Measurements from ENCODE around the gene CDH26. TPM values are rescaled to one million over a fixed set of nuclear protein-coding genes. Genes with fewer than 3 reads are reported as not detected.

The CDH26 gene
- total and polyA plus RNA-seq, 2 experiments from 2014 or later: 2.0 TPM

DNA sequence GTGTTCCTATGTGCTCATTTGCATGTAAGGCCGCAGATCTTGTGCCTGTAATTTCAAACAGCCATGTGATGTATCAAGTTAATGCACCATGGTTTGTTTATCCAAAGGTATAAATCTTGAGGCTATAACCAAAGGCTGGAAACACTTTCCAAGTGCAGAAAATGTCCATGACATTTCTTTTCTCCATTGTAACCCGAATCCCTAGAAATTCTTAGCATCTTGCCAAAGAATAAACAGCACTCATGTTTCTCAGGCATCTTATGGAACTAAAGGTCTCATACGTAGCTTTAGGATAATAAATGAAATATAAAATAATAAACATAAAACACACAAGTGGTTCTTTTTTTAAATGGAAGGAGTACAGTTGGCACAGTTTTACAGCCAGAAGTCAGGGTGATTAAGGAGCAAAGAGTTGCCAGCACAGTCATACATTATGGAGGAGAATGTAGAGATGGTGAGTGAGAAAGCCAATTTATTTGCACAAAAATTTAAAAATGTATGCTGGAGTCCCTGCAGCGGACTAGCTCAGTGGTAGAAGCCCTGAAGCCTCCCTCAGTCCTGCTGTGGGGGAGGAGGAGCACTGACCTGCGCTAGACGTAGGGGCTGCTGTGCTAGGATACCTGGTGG, 18.0 kb downstream of the CDH26 start:
- Mint-ChIP-seq H3K27ac (no peak overlapping the region), H3K9me3 (no peaks in the 10 kb centered on the region), H3K4me1 (no peaks in the 10 kb centered on the region), H3K4me3 (no peak overlapping the region), H3K36me3 (ENCODE audit: low read depth) (no peaks in the 10 kb centered on the region), H3K27me3 (ENCODE audit: insufficient read depth, low read depth, poor library complexity) (peaks cover 1% of the 10 kb centered on the region)
- H3K27me3 ChIP-seq (ENCODE audit: insufficient read depth): no peaks in the 10 kb centered on the region
- no peaks in the 10 kb centered on the region for H3K9me2 ChIP-seq (ENCODE audit: insufficient read depth)
- H2AFZ ChIP-seq: no peak overlapping the region
- H3K4me3 ChIP-seq: no peak overlapping the region
- no peak overlapping the region for H3K27ac ChIP-seq (ENCODE audit: low read depth)
- no peaks in the 10 kb centered on the region for H3F3A ChIP-seq (replicated peaks; ENCODE audit: low read depth)
- no peaks in the 10 kb centered on the region for H3K79me2 ChIP-seq (replicated peaks; ENCODE audit: insufficient read depth)
- H4K20me1 ChIP-seq (replicated peaks; ENCODE audit: insufficient read depth): no peaks in the 10 kb centered on the region
- no peak for ATAC-seq
- no peak for DNase-seq (ENCODE audit: low spot score)
- no peaks in the 10 kb centered on the region for H3K4me1 ChIP-seq (ENCODE audit: insufficient read depth)
- TF ChIP-seq EZH2phosphoT487 (IDR thresholded peaks at IDR 0.05; ENCODE audit: unreplicated experiment) (no peak), EZH2 (IDR thresholded peaks at IDR 0.05; ENCODE audit: low read depth, unreplicated experiment) (no peak), POLR2AphosphoS5 (IDR thresholded peaks at IDR 0.05; ENCODE audit: low read depth) (no peak), ZNF331 (CRISPR knock-in tag; IDR thresholded peaks at IDR 0.05; ENCODE audit: low read depth) (no peak), CREB1 (CRISPR knock-in tag; IDR thresholded peaks at IDR 0.05; ENCODE audit: low read depth) (no peak), STAT1 (IDR thresholded peaks at IDR 0.05; ENCODE audit: unreplicated experiment) (no peak), JUNB (IDR thresholded peaks at IDR 0.05; ENCODE audit: unreplicated experiment) (no peak), ZNF114 (CRISPR knock-in tag; IDR thresholded peaks at IDR 0.05) (no peak), NANOG (IDR thresholded peaks at IDR 0.05; ENCODE audit: borderline replicate concordance) (no peak)
- TF ChIP-seq, protein P1, sequence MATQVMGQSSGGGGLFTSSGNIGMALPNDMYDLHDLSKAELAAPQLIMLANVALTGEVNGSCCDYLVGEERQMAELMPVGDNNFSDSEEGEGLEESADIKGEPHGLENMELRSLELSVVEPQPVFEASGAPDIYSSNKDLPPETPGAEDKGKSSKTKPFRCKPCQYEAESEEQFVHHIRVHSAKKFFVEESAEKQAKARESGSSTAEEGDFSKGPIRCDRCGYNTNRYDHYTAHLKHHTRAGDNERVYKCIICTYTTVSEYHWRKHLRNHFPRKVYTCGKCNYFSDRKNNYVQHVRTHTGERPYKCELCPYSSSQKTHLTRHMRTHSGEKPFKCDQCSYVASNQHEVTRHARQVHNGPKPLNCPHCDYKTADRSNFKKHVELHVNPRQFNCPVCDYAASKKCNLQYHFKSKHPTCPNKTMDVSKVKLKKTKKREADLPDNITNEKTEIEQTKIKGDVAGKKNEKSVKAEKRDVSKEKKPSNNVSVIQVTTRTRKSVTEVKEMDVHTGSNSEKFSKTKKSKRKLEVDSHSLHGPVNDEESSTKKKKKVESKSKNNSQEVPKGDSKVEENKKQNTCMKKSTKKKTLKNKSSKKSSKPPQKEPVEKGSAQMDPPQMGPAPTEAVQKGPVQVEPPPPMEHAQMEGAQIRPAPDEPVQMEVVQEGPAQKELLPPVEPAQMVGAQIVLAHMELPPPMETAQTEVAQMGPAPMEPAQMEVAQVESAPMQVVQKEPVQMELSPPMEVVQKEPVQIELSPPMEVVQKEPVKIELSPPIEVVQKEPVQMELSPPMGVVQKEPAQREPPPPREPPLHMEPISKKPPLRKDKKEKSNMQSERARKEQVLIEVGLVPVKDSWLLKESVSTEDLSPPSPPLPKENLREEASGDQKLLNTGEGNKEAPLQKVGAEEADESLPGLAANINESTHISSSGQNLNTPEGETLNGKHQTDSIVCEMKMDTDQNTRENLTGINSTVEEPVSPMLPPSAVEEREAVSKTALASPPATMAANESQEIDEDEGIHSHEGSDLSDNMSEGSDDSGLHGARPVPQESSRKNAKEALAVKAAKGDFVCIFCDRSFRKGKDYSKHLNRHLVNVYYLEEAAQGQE (IDR thresholded peaks at IDR 0.05; ENCODE audit: unreplicated experiment): no peak
- TF ChIP-seq, protein P2, sequence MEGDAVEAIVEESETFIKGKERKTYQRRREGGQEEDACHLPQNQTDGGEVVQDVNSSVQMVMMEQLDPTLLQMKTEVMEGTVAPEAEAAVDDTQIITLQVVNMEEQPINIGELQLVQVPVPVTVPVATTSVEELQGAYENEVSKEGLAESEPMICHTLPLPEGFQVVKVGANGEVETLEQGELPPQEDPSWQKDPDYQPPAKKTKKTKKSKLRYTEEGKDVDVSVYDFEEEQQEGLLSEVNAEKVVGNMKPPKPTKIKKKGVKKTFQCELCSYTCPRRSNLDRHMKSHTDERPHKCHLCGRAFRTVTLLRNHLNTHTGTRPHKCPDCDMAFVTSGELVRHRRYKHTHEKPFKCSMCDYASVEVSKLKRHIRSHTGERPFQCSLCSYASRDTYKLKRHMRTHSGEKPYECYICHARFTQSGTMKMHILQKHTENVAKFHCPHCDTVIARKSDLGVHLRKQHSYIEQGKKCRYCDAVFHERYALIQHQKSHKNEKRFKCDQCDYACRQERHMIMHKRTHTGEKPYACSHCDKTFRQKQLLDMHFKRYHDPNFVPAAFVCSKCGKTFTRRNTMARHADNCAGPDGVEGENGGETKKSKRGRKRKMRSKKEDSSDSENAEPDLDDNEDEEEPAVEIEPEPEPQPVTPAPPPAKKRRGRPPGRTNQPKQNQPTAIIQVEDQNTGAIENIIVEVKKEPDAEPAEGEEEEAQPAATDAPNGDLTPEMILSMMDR (conservative IDR thresholded peaks at IDR 0.05; ENCODE audit: low read depth in 2 of 2): no peak
- TF ChIP-seq, protein P3, sequence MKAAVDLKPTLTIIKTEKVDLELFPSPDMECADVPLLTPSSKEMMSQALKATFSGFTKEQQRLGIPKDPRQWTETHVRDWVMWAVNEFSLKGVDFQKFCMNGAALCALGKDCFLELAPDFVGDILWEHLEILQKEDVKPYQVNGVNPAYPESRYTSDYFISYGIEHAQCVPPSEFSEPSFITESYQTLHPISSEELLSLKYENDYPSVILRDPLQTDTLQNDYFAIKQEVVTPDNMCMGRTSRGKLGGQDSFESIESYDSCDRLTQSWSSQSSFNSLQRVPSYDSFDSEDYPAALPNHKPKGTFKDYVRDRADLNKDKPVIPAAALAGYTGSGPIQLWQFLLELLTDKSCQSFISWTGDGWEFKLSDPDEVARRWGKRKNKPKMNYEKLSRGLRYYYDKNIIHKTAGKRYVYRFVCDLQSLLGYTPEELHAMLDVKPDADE (IDR thresholded peaks at IDR 0.05): no peak
- TF ChIP-seq, protein P4, sequence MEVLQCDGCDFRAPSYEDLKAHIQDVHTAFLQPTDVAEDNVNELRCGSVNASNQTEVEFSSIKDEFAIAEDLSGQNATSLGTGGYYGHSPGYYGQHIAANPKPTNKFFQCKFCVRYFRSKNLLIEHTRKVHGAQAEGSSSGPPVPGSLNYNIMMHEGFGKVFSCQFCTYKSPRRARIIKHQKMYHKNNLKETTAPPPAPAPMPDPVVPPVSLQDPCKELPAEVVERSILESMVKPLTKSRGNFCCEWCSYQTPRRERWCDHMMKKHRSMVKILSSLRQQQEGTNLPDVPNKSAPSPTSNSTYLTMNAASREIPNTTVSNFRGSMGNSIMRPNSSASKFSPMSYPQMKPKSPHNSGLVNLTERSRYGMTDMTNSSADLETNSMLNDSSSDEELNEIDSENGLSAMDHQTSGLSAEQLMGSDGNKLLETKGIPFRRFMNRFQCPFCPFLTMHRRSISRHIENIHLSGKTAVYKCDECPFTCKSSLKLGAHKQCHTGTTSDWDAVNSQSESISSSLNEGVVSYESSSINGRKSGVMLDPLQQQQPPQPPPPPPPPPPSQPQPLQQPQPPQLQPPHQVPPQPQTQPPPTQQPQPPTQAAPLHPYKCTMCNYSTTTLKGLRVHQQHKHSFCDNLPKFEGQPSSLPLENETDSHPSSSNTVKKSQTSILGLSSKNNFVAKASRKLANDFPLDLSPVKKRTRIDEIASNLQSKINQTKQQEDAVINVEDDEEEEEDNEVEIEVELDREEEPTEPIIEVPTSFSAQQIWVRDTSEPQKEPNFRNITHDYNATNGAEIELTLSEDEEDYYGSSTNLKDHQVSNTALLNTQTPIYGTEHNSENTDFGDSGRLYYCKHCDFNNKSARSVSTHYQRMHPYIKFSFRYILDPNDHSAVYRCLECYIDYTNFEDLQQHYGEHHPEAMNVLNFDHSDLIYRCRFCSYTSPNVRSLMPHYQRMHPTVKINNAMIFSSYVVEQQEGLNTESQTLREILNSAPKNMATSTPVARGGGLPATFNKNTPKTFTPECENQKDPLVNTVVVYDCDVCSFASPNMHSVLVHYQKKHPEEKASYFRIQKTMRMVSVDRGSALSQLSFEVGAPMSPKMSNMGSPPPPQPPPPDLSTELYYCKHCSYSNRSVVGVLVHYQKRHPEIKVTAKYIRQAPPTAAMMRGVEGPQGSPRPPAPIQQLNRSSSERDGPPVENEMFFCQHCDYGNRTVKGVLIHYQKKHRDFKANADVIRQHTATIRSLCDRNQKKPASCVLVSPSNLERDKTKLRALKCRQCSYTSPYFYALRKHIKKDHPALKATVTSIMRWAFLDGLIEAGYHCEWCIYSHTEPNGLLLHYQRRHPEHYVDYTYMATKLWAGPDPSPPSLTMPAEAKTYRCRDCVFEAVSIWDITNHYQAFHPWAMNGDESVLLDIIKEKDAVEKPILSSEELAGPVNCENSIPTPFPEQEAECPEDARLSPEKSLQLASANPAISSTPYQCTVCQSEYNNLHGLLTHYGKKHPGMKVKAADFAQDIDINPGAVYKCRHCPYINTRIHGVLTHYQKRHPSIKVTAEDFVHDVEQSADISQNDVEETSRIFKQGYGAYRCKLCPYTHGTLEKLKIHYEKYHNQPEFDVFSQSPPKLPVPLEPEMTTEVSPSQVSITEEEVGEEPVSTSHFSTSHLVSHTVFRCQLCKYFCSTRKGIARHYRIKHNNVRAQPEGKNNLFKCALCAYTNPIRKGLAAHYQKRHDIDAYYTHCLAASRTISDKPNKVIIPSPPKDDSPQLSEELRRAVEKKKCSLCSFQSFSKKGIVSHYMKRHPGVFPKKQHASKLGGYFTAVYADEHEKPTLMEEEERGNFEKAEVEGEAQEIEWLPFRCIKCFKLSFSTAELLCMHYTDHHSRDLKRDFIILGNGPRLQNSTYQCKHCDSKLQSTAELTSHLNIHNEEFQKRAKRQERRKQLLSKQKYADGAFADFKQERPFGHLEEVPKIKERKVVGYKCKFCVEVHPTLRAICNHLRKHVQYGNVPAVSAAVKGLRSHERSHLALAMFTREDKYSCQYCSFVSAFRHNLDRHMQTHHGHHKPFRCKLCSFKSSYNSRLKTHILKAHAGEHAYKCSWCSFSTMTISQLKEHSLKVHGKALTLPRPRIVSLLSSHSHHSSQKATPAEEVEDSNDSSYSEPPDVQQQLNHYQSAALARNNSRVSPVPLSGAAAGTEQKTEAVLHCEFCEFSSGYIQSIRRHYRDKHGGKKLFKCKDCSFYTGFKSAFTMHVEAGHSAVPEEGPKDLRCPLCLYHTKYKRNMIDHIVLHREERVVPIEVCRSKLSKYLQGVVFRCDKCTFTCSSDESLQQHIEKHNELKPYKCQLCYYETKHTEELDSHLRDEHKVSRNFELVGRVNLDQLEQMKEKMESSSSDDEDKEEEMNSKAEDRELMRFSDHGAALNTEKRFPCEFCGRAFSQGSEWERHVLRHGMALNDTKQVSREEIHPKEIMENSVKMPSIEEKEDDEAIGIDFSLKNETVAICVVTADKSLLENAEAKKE (CRISPR knock-in tag; IDR thresholded peaks at IDR 0.05): no peak
- no peaks in the 10 kb centered on the region for H3K36me3 ChIP-seq (ENCODE audit: insufficient read depth)
- no peak overlapping the region for H3K4me2 ChIP-seq
